CD4-positive, alpha-beta T cell treated with Interleukin-4 for 4 hours (primary cell): Measurements from ENCODE around the gene MSANTD1.
A peak's percentile ranks its signal among the peaks of the same experiment; 100 is the strongest.

Experiments
- DNase-seq: peaks from one replicate; pipeline ENCODE4 v3.0.0-alpha.2; 2020

MSANTD1 gene

DNA sequence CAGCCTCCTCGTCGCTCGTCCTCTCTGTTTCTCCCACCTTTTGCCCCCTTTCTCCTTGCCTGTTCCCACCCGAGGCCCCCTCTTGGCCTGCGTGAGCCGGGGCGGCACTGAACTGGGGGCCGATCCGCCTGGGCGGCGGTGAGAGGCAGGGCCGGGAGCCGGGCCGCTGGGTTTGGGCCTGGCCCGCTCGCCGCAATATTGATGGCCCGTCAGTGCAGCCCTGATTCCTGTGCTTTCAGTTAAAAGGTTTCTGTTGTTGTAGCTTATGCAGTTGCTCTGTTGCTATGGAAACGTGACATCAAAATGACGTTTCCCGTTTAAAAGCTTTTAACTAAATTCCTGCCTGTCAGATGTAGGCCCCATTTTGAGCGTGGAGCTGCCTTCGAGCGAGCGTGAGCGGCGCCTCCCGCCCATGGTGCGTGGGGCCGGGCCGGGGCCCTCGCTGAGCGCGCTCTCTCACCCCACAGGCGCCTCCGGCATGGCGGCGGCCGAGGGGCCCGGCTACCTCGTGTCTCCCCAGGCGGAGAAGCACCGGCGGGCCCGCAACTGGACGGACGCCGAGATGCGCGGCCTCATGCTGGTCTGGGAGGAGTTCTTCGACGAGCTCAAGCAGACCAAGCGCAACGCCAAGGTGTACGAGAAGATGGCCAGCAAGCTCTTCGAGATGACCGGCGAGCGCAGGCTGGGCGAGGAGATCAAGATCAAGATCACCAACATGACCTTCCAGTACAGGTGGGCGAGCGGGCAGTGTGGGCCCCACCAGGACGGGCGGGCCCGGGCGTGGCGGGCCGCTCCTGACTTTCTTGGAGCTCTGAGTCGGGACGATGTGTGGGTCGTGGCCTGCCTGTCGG, at the start of gene MSANTD1:
MSANTD1 (plus strand) TSS at position 349 of the 851 bp plus-strand sequence; CDS start at position 413, 64 bp downstream.
- DNase-seq, result no peak

GRCh38 chr4:3199653-3200422, 49.1 kb upstream of the MSANTD1 start:
- DNase-seq, result no peak

DNA sequence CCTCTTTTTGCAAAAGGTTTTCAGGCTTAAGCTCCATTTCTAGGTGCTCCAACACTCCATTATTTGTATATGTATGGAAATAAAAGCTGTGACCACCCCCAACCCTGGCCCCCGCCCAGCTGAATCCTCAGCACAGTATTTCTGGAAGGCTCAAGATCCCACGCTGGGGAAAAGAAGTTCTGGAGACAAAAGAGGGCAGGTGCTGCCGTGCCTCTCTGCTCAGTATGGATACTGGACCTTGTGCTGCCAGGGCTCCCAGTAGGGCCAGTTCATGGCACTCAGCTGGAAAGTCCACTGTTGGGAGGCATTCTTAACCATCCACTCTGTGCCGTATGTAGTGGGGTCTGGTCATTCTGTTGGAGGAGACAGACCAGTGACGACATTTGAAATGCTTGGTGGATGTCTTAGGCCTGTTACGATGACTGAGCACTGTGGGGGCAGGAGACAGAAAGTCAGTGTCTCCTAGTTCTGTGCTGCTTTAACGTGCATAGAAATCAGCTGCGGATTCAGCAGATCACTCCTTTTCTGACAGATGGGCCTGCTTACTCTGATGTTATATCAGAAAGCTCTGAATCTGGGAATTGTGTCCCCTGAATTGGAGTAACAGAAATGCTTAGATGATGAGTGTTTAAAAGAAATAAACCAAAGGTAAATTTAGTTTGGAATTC, 48.4 kb upstream of the MSANTD1 start:
- DNase-seq, result no peak

DNA sequence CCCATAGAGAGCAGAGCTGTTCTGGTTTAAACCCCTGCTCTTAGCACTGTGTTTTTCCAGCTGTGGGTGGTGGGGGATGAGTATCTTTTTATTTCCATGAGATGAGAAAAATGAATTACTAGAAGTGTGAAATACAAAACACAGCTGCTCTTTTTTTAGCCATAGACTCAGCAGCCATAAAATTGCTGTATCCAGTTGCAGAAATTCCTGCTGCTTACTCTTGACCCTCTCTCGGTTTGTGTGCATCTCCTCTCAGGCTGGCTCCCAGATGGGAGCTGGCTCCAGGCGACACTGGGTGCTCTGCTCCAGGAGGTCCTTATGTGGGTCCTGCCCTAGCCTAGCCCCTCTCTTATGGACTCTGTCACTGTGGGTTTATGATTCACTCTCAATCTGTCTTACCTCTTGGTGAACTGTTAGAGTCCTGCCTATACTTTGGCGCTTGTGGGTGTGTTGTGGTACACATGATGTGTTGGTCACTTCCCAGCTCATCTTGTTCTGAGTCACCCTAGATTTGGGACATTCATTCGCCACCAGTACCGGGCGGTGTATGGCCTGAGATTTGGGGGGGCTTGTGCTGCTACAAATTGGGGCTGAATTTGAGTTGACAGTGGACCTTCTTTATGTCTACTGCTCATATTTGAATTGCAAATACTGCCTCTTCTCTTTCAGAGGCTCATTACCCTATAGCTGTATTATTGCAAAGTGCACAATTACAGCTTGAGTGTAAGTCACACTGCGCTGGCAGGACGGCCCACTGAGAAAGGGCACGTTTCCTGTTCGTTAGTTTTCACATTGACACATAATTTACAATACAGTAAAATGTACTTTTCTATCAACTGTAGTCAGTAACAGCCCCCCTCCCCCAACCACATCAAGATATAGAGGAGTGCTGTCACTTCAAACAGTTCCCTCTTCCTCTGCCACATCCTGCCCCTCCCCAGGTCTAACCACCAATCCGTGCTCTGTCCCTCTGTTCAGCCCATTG, 46.9 kb upstream of the MSANTD1 start:
- peak; percentile 85 for DNase-seq

DNA sequence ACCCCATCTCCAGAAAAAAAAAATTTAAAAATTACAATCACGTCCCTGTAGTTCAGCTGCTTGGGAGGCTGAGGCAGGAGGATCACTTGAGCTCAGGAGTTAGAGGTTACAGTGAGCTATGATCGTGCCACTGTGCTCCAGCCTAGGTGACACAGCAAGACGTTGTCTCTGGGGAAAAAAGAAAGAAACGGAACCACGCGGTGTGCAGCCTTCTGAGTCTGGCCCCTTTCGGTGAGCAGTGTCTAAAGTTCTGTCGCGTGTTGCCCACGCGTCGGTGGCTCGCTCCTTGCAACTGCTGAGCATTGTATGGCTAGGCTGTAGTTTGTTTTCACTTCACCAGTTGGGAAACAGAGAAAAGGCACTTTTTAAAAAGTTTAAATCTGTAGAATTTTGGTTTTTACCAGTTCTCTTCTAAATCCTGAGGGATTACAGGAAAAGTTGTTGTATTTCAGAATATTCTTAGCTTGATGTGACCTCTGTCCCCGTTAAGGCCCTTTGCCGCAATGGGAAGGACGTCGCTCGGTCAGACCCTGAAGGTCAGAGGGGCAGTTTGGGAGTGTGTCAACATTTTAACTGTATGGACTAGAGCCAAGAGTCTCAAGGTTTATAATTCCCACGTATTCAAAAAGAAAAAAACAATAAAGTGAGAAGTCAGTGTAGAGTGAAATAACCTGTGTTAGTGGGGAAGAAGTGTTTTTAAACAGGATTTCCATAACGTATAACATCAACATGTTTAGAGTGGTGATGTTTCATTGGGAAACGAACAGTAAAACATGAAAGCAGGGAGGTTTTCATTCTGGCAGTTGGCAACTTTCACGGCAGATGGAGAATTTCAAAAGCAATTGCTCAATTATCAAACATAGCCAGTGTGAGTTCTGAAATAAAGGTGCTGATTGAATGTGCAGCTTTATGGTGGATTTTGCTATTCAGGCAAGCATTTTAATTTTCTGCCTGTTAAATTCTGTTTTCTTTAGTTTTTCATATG, 45.8 kb upstream of the MSANTD1 start:
- peak; percentile 28 for DNase-seq

DNA sequence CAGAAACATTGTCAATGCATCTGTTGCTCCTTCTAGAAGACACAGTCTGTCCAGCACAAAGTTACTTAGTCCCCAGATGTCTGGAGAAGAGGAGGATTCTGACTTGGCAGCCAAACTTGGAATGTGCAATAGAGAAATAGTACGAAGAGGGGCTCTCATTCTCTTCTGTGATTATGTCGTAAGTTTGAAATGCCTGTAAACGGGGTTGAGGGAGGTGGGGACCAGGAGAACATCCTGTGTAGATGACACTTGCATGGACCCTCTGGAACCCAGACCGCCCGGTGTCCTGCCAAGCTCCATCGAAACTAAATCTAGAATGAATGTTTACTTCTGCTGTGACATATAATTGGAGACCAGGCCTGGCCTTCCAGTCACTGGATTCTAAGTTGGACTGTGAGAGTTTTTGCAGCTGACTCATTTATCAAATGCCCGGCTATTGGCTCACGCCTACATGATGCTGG, 45.0 kb upstream of the MSANTD1 start:
- no peak for DNase-seq

DNA sequence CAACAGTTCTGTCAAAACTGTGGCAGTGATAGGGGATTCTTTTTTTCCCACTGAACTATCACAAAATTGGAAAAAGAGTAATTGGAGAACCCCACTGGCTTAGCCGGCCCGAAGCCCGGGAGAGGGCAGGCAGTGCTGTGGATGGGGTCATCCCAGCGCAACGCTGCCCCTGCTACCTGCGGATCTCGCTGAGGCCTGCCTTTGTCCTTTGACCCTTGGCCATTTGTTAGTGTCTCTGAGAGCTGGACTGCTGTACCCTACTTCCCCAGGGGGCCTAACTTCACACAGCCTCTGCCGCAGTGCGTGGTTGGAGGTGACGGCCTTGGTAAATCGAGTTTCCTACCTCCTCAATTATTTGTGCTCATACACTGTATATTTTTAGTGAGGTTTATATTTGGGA, 43.0 kb upstream of the MSANTD1 start:
- no peak for DNase-seq

DNA sequence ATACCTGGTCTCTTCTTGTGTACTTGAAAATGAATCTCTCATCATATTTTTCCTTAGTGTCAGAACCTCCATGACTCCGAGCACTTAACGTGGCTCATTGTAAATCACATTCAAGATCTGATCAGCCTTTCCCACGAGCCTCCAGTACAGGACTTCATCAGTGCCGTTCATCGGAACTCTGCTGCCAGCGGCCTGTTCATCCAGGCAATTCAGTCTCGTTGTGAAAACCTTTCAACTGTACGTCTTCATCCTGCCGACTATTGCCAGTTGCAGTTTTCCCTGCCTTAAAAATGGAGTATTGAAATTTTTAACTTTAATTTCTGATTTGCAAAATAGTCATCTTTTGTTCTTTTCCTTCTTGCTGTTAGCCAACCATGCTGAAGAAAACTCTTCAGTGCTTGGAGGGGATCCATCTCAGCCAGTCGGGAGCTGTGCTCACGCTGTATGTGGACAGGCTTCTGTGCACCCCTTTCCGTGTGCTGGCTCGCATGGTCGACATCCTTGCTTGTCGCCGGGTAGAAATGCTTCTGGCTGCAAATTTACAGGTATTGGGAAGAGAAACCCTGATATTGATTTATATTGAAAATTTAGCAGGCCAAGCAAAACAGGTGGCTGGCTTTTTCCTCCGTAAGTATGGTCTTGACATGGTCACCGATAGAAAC, 42.4 kb upstream of the MSANTD1 start:
- DNase-seq, result no peak

DNA sequence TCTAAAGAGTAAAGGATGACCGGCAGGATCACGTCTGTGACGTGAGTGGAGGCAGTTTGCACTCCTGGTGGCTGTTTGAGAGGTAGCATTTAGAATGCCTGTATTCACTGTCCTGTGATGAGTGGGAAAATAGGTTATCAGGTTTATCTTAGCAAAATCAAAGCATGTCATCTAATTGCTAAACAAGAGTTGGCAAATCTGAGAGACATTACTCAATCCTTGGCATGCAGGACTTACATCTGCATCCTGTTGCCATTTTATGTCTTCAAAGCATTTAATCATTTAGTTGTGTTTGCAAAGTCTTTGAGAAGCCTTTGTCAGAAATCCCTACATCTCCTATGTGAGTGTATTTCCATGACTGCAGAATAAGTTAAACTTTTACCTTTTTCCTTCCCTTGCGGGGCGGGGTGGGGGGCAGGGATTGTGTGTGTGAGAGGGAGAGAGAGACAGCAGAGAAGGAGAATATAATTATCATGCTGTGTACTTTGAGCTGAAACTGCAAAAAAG, 41.4 kb upstream of the MSANTD1 start:
- DNase-seq, result no peak

GRCh38 chr4:3208826-3209225, 40.1 kb upstream of the MSANTD1 start:
- no peak for DNase-seq

DNA sequence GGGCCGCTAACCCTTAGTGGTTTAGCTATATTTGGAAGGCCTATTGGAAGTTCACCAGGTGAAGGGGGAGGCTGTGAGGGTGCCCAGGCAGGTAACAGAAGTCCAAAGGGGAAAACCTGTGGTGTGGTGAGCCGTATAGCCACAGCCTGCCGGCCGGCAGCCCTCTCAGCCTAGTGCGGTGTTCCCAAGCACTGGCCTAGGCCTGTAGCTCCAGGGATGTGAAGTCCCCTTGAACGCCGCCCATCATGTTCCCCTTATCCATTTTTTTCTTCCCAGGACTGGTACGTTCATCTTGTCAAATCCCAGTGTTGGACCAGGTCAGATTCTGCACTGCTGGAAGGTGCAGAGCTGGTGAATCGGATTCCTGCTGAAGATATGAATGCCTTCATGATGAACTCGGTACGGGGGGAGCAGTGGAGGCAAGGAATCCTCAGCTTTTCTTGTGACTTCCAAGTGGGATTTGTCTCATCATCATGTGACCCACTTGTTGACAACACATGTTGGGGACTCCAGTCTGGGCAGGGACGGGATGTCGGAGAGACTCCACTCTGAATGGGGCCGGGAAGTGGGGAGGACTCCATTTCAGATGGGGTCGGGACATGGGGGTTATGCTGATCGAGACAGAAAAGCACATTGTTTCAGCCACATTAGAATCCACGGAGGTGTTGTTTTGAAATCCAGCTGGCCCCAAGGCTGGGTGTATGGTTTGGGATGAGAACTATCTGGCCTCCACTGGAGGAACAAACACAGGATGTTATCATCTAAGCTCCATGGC, 39.2 kb upstream of the MSANTD1 start:
- DNase-seq, result no peak

GRCh38 chr4:3210467-3210866, 38.5 kb upstream of the MSANTD1 start:
- DNase-seq, result no peak

DNA sequence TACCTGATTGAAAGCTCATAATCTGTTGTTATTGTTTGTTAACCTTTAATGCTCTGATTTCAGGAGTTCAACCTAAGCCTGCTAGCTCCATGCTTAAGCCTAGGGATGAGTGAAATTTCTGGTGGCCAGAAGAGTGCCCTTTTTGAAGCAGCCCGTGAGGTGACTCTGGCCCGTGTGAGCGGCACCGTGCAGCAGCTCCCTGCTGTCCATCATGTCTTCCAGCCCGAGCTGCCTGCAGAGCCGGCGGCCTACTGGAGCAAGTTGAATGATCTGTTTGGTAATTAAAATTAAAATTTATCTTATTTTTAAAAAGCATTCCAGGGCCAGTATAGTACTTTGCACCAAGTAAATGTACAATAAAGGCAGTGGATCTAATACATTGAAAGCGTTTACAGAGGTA, 37.1 kb upstream of the MSANTD1 start:
- no peak for DNase-seq

GRCh38 chr4:3212391-3213105, 36.4 kb upstream of the MSANTD1 start:
- DNase-seq, result no peak

DNA sequence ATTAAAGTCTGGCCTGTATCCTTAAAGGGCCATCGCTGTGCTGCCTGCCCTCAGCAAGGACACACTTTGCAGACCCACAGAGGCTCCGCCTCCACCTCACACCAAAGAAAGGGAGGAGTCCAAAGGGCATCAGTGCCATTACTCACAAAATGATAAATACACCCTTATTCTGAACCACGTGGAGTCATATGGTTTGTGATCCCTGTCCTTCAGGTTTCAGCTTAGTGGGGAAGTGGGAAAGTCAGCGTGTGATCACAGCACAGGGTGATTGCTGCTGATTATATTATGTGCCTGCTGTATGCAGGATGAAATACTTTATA, 35.9 kb upstream of the MSANTD1 start:
- no peak for DNase-seq

DNA sequence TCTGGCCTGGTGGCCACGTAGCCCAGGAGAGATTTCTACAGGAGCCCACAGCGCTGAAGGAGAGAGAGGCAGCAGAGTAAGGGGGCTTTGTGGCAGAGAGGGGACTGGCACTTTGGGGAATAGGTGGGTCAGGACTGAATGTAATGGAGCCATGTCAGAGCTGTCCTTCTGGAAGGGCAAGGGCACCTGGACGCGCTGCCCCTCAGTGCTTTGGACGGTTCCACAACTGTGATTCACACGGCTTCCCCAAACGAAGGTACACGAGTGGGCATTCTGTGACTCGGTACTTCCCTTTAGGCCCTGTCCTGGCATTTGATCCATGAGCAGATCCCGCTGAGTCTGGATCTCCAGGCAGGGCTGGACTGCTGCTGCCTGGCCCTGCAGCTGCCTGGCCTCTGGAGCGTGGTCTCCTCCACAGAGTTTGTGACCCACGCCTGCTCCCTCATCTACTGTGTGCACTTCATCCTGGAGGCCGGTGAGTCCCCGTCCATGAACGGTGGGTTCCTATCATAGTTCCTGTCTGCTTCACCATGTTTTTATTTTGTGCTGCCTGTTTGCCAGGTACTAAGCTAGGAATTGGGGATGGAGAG, 35.2 kb upstream of the MSANTD1 start:
- no peak for DNase-seq

DNA sequence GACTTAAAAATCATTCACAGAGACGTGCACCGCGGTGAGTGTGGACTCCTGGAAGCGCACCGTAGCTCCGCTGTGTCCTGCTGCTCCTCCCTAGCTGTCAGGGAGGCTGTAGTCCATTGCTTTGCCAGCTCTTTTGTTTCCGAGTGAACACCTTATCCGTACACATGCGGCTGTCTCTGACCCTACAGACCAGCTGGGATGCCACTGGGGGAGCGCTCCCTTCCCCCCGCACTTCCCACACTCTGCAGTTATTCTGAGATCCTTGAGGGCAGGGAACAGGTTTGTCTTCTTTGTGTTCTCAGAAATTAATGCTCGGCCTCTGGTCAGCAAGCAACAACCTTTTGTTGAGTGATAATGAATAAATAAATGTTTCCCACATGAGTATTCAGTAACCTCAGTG, 33.7 kb upstream of the MSANTD1 start:
- DNase-seq, result no peak

- no peak for DNase-seq
Measured at GRCh38 chr4:3215733-3216132, 33.2 kb upstream of the MSANTD1 start.
